Thyroid gland (tissue), 4 donors: ENCODE results near the gene WDR45.

Experiments used
- POLR2A ChIP-seq, 2 donors: fragments of 450-650 bp; IDR thresholded peaks; one replicate each; pipeline ENCODE4 v1.6.1; 2017; ENCODE audit warnings: antibody characterized with exemption in 2 of 2, mild to moderate bottlenecking in 2 of 2, moderate library complexity in 1 of 2
- TF ChIP-seq, protein P1 (sequence below), 6 experiments: fragments of 200-600 bp in 3 of 6; fragments of 450-650 bp in 3 of 6; sonication (generic) in 3 of 6; IDR thresholded peaks; one replicate each; pipeline ENCODE4 v1.5.1; 2016 to 2019; ENCODE audit warnings: antibody characterized with exemption in 6 of 6, mild to moderate bottlenecking in 2 of 6, inconsistent platforms in 1 of 6, moderate library complexity in 1 of 6

DNA sequence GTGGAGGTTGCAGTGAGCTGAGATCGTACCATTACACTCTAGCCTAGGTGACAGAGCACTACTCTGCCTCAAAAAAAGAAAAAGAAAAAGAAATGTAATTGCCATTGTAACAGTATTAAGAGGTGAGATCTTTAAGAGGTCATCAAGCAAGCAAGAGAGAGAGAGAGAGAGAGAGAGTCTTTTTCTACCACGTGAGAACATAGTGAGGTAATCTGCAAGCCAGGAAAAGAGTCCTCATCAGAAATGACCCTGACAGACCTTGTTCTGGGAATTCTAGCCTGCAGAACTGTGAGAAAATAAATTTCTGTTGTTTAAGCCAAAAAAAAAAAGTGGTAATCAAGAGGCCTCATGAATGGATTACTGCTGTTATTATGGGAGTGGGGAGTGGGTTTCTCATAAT, 29.0 kb upstream of the WDR45 start:
- TF ChIP-seq, protein P1, sequence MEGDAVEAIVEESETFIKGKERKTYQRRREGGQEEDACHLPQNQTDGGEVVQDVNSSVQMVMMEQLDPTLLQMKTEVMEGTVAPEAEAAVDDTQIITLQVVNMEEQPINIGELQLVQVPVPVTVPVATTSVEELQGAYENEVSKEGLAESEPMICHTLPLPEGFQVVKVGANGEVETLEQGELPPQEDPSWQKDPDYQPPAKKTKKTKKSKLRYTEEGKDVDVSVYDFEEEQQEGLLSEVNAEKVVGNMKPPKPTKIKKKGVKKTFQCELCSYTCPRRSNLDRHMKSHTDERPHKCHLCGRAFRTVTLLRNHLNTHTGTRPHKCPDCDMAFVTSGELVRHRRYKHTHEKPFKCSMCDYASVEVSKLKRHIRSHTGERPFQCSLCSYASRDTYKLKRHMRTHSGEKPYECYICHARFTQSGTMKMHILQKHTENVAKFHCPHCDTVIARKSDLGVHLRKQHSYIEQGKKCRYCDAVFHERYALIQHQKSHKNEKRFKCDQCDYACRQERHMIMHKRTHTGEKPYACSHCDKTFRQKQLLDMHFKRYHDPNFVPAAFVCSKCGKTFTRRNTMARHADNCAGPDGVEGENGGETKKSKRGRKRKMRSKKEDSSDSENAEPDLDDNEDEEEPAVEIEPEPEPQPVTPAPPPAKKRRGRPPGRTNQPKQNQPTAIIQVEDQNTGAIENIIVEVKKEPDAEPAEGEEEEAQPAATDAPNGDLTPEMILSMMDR (IDR thresholded peaks at IDR 0.05), result no peak
- no peak for TF ChIP-seq POLR2A (IDR thresholded peaks at IDR 0.05)
